RKO (cell line): ENCODE measurements around the gene THOC6.
"Not testable (repeated sequence)": the region's sequence is repeated elsewhere in the genome, so short reads cannot be mapped to it uniquely, and the experiment has no call there.

Experiments
- DNase-seq: peaks from one replicate; pipeline ENCODE4 v3.0.0-alpha.2; 2016; ENCODE audit warnings: low spot score

Gene THOC6

GRCh38 chr16:3030222-3031212 lies 6.7 kb downstream of the THOC6 start:
- no peak for DNase-seq

DNA sequence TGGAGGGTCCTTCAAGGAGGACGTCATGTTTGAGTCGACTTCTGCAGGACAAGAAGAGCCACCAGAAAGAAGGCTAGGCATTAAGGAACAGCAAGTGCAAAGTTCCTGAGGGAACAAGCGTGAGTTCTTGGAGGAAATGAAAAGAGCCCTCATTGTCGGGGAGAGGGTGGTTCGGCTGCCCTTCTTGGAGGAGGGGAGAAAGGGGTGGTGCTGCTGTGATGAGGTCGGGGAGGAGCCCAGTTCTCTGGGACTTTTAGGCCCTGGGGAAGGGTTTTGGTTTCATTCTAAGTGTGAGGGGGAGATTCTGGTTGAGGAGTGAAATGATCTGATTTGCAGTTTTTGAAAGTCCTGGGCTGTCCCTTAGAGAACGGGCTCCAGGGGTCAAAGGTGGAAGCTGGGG lies 8.8 kb downstream of the THOC6 start:
- no peak for DNase-seq

DNA sequence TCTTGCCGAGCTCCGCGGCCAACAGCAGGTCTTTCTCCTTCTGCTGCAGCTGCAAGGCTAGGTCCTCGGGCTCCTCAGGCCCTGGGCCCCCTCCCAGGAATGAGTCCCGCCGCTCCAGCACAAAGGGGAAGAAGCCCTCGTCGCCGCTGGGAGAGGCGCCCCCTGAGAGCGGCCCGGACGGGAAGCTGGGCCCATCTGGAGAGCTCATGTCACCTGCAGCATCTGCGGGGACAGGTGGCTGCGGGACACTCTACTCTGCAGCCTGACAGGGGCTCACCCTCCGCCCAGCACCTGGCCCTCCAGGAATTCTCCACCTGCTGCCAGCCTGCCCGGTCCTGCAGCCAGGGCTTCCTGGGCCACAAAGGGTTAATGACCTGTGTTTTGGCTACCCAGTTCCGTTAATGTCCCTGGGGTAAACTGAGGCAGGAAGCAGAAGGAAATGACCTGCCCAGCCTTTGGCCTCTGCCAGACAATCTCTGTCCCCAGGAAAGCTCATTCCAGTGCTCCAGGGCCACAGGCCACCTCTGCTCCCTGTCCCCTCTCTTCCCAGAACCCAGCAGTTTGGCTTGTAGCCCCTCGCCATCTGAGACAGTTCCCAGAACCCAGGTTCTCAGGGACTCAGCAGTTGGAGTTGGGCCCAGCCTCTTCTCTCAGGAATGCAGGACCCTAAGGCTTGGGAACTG lies 11.6 kb downstream of the THOC6 start:
- DNase-seq = no peak

- no peak for DNase-seq
Measured at GRCh38 chr16:3035972-3036725, 12.3 kb downstream of the THOC6 start.

DNA sequence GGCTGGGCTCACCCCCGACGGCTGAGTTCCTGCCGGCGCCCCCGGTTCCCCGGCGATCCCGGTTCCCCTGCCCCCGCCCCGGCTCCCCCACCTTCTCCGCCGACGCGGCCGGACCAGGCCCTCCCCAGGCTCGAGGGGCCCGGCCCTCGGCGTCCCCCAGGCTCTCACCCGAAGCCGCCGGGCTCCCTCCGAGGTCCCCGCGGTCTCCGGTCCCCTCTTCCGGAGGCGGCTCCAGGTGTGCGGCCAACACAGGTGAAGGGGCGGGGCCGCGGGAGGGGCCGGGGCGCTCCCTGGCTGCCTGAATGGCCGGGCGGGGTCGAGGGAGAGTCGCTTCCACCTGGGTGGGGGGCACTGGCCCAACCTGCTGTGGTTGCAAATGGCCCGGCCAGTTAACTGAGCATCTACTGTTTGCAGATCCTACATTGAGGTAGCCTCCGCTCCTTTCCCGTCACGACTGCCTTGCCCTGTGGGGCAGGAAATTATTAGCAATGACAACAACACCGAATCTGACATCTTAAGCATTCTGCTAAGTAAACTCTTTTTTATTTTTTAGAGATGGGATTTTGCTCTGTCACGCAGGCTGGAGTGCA lies 13.0 kb downstream of the THOC6 start, which contains the start of gene BICDL2:
TSS of gene BICDL2 (minus strand) at position 219 of the 590 bp plus-strand sequence. CDS start 1,448 bp downstream, outside the sequence.
- DNase-seq = no peak

DNA sequence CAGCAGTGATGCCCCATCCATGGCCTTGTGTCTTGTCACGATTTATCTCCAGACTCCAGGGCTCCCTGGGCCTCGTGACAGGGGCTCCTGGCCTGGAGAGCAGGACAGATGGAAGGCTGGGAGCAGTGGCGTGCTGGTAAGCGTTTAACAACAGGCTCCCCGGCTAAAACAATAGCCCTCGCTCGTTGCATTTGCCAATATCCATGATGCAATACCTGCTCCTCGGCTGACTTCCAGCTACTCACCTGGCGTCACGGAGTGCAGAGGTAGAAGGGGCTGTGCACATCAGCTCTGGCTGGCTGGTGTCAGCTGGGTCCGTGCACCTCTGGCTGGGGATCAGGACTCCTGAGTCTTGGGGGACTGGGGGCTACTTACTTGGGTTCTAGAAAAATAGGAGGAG lies 14.4 kb downstream of the THOC6 start:
- no peak for DNase-seq

- no peak for DNase-seq
Measured at GRCh38 chr16:3038896-3039295, 15.1 kb downstream of the THOC6 start.

- no peak for DNase-seq
Measured at GRCh38 chr16:3042376-3042775, 18.5 kb downstream of the THOC6 start.

DNA sequence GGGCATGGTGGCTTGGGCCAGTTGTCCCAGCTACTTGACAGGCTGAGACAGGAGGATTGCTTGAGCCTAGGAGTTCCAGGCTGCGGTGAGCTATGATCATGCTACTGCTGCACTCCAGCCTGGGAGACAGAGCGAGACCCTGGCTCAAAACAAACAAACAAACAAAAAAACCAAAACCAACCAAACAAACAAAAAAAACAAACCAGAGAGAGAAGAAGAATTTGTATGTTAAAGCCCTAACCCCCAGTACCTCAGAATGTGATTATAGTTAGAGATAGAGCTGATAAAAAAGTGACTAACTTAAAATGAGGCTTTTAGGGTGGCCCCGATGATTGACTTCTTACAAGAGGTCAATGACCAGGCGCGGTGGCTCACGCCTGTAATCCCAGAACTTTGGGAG lies 20.9 kb downstream of the THOC6 start:
- no peak for DNase-seq

DNA sequence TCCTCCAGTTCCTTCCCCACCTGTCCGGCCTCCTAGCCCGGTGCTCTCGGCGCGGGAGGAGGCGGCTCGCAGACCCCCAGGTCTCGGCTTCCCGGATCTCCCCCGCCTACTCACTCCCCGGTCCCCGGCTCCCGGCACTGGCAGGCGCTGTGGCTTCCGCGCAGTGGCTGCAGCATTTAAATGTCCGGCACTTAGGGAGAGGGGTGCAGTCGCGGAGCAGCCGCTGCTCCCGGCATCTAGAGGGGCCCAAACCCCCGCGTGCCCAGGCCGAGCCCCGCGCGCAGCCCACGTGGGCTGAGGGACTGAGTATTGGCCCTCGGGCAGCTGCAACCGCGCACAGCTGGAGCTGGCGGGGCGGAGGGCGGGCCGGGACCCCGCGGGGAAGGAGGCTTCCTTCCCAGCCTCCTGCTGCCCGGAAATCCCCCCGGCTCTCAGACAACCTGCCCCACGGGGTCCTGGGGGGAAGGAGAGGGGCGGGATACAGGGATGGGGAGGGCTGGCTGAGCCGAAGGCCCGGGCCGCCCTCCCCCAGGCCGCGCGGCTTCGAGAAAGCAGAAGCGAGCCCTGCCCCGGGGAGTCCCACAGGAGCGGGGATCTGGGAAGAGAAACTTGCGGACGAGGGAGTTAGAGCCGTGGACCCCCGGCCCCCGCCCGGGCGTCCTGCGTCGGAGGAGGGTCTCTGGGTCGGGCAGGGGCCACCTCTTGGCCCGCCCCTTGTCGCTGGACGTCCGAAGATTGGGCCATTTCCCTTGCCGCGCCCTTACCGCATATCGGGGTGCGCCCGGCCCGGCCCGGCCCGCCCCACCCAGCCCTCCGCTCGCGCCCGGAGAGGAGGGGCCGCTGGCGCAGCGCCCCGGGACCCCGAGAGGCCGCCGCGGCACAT lies 22.2 kb downstream of the THOC6 start, which contains the start of gene MMP25:
TSS of gene MMP25 (plus strand) at position 804 of the 883 bp plus-strand sequence. CDS start 357 bp downstream, outside the sequence.
- peak; percentile 52 for DNase-seq

- DNase-seq = no peak
Measured at GRCh38 chr16:3046641-3047386, 23.0 kb downstream of the THOC6 start.

- DNase-seq = no peak
Measured at GRCh38 chr16:3047387-3047720, 23.5 kb downstream of the THOC6 start.

GRCh38 chr16:3049921-3050481 lies 26.2 kb downstream of the THOC6 start:
- no peak for DNase-seq

DNA sequence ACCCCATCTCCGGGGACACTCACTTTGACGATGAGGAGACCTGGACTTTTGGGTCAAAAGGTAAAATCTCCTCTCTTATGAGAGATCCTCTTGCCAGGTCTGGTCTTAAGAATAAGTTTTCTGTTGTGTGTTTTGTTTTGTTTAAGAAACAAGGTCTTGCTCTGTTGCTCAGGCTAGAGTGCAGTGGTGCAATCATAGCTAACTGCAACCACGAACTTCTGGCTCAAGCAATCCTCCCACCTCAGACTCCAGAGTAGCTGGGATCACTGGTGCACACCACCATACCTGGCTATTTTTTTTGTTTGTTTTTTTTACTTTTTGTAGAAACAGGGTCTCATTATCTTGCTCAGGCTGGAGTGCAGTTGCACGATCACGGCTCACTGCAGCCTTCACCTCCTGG lies 26.7 kb downstream of the THOC6 start:
- DNase-seq = no peak

- no peak for DNase-seq
Measured at GRCh38 chr16:3051009-3051408, 27.2 kb downstream of the THOC6 start.

DNA sequence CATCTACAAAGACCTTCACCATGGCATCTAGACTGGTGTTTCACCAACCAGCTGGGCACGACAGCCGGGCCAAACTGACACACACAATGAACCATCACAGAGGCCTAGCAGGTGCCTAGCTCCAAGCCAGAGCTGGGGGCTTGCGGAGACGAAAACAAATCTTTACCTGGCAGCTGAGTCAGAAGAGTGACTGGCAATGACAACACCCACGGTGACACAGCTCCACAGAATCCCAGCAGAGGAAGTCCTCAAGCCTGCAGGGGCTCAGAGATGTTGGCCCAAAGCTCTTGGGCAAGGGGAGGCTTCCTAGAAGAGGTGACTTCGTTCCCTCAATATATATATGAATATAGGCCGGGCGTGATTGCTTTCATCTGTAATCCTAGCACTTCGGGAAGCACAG lies 27.7 kb downstream of the THOC6 start:
- DNase-seq = no peak

DNA sequence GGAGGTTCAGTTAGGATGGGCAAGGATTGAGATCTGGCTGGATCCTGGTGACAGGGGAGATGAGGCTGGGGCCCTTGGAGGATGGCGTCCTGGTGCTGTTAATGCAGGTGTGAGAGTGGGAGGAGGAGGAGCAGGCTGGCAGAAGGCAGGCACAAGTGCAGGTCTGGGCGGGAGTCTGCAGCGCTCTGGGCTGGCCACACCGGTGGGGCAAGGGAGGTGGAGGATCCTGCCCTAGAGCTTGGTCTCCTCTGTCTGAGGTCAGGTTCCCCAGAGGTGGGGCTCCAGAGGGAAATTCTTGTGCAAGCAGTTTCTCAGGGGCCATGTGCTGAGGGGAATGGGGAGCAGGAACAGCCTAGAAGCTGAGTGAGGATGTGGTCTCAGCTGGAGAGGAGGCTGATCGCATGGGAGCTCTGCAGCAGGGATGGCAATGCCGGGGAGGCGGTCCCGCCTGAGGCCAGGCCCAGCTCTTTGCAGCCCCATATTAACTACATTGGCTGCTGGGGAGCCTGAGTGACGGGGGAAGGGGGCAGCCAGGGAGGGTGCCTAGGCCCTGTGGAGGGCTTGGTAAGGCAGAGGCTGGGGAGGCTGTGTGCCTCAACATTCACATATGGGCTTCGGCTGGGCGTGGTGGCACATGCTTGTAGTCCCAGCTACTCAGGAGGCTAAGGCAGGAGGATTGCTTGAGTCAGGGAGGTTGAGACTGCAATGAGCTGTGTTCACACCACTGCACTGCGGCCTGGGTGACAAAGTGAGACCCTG lies 28.9 kb downstream of the THOC6 start:
- DNase-seq = not testable (repeated sequence)

- DNase-seq = not testable (repeated sequence)
Measured at GRCh38 chr16:3053330-3053710, 29.5 kb downstream of the THOC6 start.
